NCI-H128 (cell line): ENCODE measurements around the gene DMRTA2.
A peak's percentile ranks its signal among the peaks of the same experiment; 100 is the strongest.
"Not testable (repeated sequence)": the region's sequence is repeated elsewhere in the genome, so short reads cannot be mapped to it uniquely, and the experiment has no call there.

Source experiments
- DNase-seq: peaks from one replicate; lab custom pipeline; 2025; ENCODE audit not compliant: unreplicated experiment; lab: John Stamatoyannopoulos, UW

DMRTA2 gene

DNA sequence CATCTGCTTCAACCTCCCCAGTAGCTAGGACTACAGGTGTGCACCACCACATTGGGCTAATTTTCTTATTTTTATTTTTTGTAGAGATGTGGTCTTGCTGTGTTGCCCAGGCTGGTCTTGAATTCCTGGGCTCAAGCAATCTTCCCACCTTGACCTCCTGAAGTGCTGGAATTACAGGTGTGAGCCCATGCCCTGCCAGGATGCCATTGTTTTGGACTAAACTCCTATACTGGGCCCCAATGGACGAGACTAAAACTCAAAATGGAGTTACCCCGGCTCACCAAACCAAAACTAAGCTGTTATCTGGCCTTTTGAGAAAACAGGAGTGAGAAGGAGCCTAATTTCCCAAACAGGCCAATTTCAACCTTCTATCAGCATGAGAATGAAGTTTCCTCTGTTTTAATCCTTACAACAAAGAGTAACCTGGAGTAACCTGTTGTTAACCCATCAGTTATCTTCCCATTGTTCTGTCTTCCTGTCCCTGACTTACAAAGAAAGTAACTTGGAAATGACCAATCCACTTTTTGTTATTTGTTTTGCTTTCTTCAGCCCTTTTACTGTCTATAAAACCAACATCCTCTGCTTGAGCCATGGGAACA is 29.6 kb downstream of the DMRTA2 start:
- no peak for DNase-seq

DNA sequence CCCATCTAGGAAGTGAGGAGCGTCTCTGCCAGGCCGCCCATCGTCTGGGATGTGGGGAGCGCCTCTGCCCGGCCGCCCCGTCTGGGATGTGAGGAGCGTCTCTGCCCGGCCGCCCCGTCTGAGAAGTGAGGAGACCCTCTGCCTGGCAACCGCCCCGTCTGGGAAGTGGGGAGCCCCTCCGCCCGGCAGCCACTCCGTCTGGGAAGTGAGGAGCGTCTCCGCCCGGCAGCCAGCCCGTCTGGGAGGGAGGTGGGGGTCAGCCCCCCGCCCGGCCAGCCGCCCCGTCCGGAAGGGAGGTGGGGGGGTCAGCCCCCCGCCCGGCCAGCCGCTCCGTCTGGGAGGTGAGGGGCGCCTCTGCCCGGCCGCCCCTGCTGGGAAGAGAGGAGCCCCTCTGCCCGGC is 41.7 kb downstream of the DMRTA2 start:
- DNase-seq, result not testable (repeated sequence)

DNA sequence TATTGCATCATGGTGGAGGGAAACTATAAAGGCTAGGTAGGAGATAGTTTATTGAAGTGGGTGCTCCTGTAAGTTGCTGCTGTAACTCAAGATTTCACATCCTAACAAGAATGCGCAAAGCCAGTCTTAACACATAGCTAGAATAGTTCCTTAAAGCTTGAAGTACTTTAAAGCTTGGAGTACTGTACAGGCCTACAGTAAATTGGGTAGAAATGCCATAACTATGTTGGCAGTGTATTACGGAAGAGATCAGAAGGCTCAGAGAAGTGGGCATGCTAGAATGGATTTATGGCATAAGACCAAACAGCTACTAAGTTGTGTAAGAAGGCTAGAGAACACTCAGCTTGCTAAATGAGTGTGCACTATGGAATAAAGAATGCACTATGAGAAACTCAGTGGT is 44.5 kb downstream of the DMRTA2 start:
- DNase-seq, result no peak

DNA sequence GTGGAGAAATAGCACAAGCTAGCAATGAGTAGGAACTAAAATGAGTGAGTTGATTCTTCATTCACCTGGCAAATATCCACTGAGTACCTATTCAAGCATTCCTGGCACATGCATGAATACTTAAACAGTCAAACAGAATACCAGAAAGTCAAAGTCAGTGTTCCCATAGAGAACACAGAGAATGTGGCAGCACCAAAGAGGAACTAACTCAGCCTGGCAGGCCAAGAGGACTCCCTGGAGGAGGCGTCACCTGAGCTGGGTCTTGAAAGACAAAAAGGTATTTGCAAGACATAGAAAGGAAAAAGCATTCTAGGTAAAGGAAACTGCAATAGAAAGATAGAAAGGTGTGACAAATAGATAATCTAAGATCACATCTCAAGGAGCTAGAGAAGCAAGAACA is 49.7 kb downstream of the DMRTA2 start:
- no peak for DNase-seq

DNA sequence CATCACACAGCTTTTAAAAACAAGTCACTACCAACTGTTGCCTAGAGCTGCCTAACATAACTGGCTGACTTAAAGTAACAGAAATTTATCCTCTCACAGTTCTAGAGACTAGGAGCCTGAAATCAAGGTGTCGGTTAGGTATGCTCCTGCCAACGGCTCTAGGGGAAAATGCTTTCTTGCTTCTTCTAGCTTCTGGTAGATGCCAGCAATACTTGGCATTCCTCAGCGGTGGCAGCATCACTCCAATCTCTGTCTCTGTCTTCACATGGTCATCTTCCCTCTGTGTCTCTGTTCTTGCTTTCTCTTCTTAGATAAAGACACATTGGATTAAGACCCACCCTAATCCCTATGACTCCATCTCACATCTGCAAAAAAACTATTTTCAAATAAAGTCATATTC is 51.5 kb downstream of the DMRTA2 start:
- no peak for DNase-seq

DNA sequence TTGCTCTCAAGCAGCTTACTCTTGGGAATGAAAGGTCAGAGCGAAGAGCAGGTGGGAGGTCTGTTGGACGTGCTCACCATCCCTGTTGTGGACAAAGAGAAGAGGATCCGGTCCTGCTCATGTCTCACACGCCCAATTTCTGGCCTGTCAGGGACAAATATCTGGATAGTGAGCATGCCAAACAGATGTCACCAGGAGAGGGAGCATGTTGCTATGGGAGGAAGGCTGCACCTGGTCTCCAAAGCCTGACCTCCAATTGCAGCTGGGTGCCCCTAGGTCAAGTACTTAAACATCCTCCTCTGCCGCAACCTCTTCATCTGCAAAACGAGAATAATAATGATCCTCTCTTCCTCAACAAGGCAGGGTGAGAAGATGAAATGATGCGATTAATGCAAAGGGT is 53.4 kb downstream of the DMRTA2 start:
- no peak for DNase-seq

DNA sequence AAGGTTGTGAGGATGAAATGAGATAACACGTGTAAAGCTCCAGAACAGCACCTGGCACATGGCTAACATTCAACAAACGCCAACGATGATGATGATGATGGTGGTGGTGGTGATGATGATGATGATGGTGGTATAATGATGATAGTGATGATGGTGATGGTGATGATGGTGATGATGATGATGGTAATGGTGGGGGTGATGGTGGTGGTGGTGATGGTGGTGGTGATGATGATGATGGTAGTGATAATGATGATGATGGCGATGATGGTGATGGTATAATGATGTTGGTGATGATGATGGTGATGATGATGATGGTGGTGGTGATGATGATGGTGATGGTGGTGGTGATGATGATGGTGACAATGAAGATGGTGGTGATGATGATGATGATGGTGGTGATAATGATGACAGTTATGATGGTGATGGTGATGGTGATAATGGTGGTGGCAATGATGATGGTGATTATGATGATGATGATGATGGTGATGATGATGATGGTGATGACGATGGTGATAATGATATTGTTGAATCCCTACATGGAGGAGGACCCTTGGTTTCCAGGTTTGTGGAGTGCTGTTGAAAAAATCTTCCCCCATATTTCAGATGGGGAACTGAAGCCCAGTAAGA is 54.1 kb downstream of the DMRTA2 start:
- no peak for DNase-seq

DNA sequence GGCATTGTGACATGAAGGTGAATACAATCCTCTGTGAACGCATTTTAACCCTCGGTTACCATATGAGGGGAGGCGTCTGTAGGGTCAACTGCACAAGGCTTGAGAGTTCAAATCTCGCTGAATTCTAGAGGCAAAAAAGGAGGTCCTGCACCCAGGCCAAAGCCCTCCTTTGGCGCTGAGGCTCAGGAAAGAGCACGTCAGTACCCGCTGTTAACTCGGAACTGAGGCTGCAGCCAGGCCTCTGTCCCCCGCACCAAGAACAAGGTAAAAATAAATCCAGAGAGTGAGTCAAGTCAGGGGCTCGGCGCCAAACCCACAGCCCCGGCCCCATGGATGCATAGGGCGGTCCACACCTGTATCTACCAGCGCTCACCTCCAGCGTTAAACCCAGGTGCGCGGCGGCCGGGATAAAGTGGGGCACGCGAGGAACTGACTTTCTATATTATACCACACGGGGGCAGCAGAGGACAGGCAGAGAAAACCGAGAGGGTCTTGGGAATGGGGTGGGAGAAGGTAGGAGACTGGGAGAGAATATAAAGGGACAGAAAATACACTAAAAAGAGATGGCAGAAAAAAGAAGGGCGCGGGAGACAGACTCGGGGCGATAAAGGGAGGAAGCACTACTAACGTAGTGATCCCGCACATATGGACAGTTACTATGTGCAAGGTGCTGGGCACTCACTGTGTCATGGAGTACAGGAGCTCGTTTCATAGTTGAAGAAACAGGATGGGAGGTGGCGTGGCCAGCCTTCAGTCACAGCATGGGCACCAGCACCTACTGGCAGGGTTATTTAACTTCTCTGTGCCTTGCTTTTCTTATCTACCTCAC is 54.9 kb downstream of the DMRTA2 start:
- peak; percentile 40 for DNase-seq
